ENCODE results near the gene DCP1B. TPM values are rescaled to one million over a fixed set of nuclear protein-coding genes. Genes with fewer than 3 reads are reported as not detected.

Gene DCP1B
- total and polyA plus RNA-seq, 2 donors (not counting 3 experiments of a cell fraction or from before 2014, with no cell fraction given): 11.2 to 19.8 TPM

GRCh38 chr12:1916371-1917171 lies 87.7 kb downstream of the DCP1B start:
- no peak for FAIRE-seq

GRCh38 chr12:1915082-1915968 lies 88.9 kb downstream of the DCP1B start:
- no peaks in the 10 kb centered on the region for H3K4me1 ChIP-seq (ENCODE audit: control insufficient read depth, extremely low read depth, insufficient read depth, low read length)
- CTCF ChIA-PET: interaction anchor here (1.1 to 1.2 kb wide), 2 partner anchors 11 to 25 kb away, joined by 3 to 4 read pairs; no protein-coding TSS in a partner anchor
- FAIRE-seq: no peak
- H3K4me3 ChIP-seq (replicated peaks in 1 of 3; ENCODE audit: insufficient read depth in 1 of 3, low read depth in 1 of 3, low read length in 3 of 3): no peak overlapping the region
- no peak for TF ChIP-seq GATA2 (IDR thresholded peaks at IDR 0.05; ENCODE audit: insufficient read depth, insufficient read length, low read depth, low read length)
- TF ChIP-seq POLR2A (IDR thresholded peaks at IDR 0.05; ENCODE audit: low read depth, low read length): no peak
- no peak for TF ChIP-seq POLR2AphosphoS5 (IDR thresholded peaks at IDR 0.05; ENCODE audit: insufficient read depth, low read depth, low read length)
- no peak for TF ChIP-seq MYC (IDR thresholded peaks at IDR 0.05; ENCODE audit: low read depth, low read length)
- no peak for TF ChIP-seq CTCF (IDR thresholded peaks at IDR 0.05; ENCODE audit: extremely low read depth in 1 of 2, insufficient read depth in 1 of 2, low read depth in 1 of 2, low read length in 2 of 2)
- no peak for TF ChIP-seq FOS (IDR thresholded peaks at IDR 0.05; ENCODE audit: borderline replicate concordance, insufficient read depth, low read length)
- TF ChIP-seq MAX (IDR thresholded peaks at IDR 0.05; ENCODE audit: insufficient read depth, insufficient read length): no peak
- no peak for TF ChIP-seq EZH2 (IDR thresholded peaks at IDR 0.05; ENCODE audit: borderline replicate concordance, low read depth, low read length, severe bottlenecking)
- TF ChIP-seq JUN (IDR thresholded peaks at IDR 0.05; ENCODE audit: borderline replicate concordance, insufficient read depth, insufficient read length, low read depth): no peak
- BruUV-seq (replicated peaks): no TSS peak
- no peak overlapping the region for H2AFZ ChIP-seq (ENCODE audit: low read depth, low read length)
- H3K36me3 ChIP-seq (ENCODE audit: control insufficient read depth in 2 of 2, extremely low read depth in 1 of 2, insufficient read depth in 2 of 2, low read length in 2 of 2): no peaks in the 10 kb centered on the region
- intact Hi-C loops (cut with micrococcal nuclease) (no loop called here), dilution Hi-C loops (cut with MboI; ENCODE audit: extremely low pct_ligation_motif_present, low sequenced_read_pairs) (no loop called here)
- H3K27me3 ChIP-seq (ENCODE audit: control insufficient read depth in 2 of 2, insufficient read depth in 2 of 2, low read length in 2 of 2): peaks cover 1 to 3% of the 10 kb centered on the region in 2 experiments
- no peak overlapping the region for H3K27ac ChIP-seq (ENCODE audit: insufficient read depth, low read depth, low read length)
- H3K9ac ChIP-seq (replicated peaks; ENCODE audit: extremely low read depth, insufficient read depth, low read length): no peak overlapping the region
- no peaks in the 10 kb centered on the region for H3K9me3 ChIP-seq (replicated peaks; ENCODE audit: control insufficient read depth, insufficient read depth, low read length)
- H3K4me2 ChIP-seq (ENCODE audit: insufficient read depth, low read length): no peak overlapping the region
- no peaks in the 10 kb centered on the region for H4K20me1 ChIP-seq (replicated peaks; ENCODE audit: control insufficient read depth, extremely low read depth, insufficient read depth, low read length)
- no peak for DNase-seq (ENCODE audit: low read depth, low spot score)
- POLR2A ChIA-PET: no interaction called here
- H3K9me1 ChIP-seq (replicated peaks; ENCODE audit: control insufficient read depth, extremely low read depth, insufficient read depth, low read length): no peaks in the 10 kb centered on the region
- no peaks in the 10 kb centered on the region for H3K79me2 ChIP-seq (ENCODE audit: control insufficient read depth, insufficient read depth, low read length)

More at GRCh38 chr12:1916371-1917171, 87.7 kb downstream of the DCP1B start:
- Histone ChIP-seq H3K4me3 (replicated peaks in 1 of 3; ENCODE audit: insufficient read depth in 1 of 3, low read depth in 1 of 3, low read length in 3 of 3) (no peak overlapping the region), H3K36me3 (ENCODE audit: control insufficient read depth in 2 of 2, extremely low read depth in 1 of 2, insufficient read depth in 2 of 2, low read length in 2 of 2) (no peaks in the 10 kb centered on the region), H3K4me2 (ENCODE audit: insufficient read depth, low read length) (no peak overlapping the region), H3K27me3 (ENCODE audit: control insufficient read depth in 2 of 2, insufficient read depth in 2 of 2, low read length in 2 of 2) (peaks cover 1 to 3% of the 10 kb centered on the region in 2 experiments), H4K20me1 (replicated peaks; ENCODE audit: control insufficient read depth, extremely low read depth, insufficient read depth, low read length) (no peaks in the 10 kb centered on the region), H3K27ac (ENCODE audit: insufficient read depth, low read depth, low read length) (no peak overlapping the region), H3K9me1 (replicated peaks; ENCODE audit: control insufficient read depth, extremely low read depth, insufficient read depth, low read length) (no peaks in the 10 kb centered on the region), H3K9me3 (replicated peaks; ENCODE audit: control insufficient read depth, insufficient read depth, low read length) (no peaks in the 10 kb centered on the region), H3K9ac (replicated peaks; ENCODE audit: extremely low read depth, insufficient read depth, low read length) (no peak overlapping the region), H3K4me1 (ENCODE audit: control insufficient read depth, extremely low read depth, insufficient read depth, low read length) (no peaks in the 10 kb centered on the region), H3K79me2 (ENCODE audit: control insufficient read depth, insufficient read depth, low read length) (no peaks in the 10 kb centered on the region), H2AFZ (ENCODE audit: low read depth, low read length) (no peak overlapping the region)
- no TSS peak for BruUV-seq (replicated peaks)
- ChIA-PET POLR2A (no interaction called here), CTCF (interaction anchor here (1.1 to 1.7 kb wide), 3 partner anchors 13 to 24 kb away, joined by 3 to 4 read pairs (median 4); no protein-coding TSS in a partner anchor)
- intact Hi-C loops (cut with micrococcal nuclease): no loop called here
- TF ChIP-seq POLR2AphosphoS5 (IDR thresholded peaks at IDR 0.05; ENCODE audit: insufficient read depth, low read depth, low read length): no peak
- no peak for DNase-seq (ENCODE audit: low read depth, low spot score)
- dilution Hi-C loops (cut with MboI; ENCODE audit: extremely low pct_ligation_motif_present, low sequenced_read_pairs): no loop called here

All from endothelial cell of umbilical vein (primary cell).